Hepatocyte (in vitro differentiated cells): ENCODE data around the gene ERC2.

ENCODE experiments used
- EZH2 ChIP-seq: fragments of 200-600 bp; sonication (generic); IDR thresholded peaks from 2 replicates; pipeline ENCODE4 v1.6.1; 2016; ENCODE audit warnings: antibody characterized with exemption, mild to moderate bottlenecking, borderline replicate concordance
- TF ChIP-seq, protein P1 (sequence below): fragments of 200-600 bp; sonication (generic); IDR thresholded peaks from 2 replicates; pipeline ENCODE4 v1.5.1; 2016; ENCODE audit warnings: antibody characterized with exemption, mild to moderate bottlenecking; ENCODE audit not compliant: poor library complexity

DNA sequence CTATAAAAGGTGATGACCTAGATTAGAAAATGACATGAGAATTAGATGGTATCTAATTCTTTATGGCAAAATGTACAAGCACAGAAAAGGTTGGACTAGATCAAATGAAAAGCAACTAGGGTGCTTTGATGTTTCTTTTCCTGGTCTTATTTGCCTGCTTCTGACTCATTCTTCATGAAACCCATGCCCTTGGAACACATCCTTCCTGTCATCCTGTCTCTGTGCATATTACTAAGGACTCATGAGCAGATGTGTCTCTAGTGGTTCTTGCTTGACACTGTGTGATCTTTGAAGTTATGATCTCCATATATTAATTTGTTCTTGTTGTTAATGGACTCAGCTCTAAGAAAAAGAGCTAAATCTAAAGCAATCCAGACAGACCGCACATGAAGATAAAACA is 314.0 kb downstream of the ERC2 start:
- TF ChIP-seq, protein P1, sequence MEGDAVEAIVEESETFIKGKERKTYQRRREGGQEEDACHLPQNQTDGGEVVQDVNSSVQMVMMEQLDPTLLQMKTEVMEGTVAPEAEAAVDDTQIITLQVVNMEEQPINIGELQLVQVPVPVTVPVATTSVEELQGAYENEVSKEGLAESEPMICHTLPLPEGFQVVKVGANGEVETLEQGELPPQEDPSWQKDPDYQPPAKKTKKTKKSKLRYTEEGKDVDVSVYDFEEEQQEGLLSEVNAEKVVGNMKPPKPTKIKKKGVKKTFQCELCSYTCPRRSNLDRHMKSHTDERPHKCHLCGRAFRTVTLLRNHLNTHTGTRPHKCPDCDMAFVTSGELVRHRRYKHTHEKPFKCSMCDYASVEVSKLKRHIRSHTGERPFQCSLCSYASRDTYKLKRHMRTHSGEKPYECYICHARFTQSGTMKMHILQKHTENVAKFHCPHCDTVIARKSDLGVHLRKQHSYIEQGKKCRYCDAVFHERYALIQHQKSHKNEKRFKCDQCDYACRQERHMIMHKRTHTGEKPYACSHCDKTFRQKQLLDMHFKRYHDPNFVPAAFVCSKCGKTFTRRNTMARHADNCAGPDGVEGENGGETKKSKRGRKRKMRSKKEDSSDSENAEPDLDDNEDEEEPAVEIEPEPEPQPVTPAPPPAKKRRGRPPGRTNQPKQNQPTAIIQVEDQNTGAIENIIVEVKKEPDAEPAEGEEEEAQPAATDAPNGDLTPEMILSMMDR: no peak
- no peak for TF ChIP-seq EZH2
